ENCODE results near the gene FGF12. TPM values are rescaled to one million over a fixed set of nuclear protein-coding genes. Genes with fewer than 3 reads are reported as not detected.

FGF12 gene
- total RNA-seq, 1 experiment from 2014 or later: 0.09 TPM

DNA sequence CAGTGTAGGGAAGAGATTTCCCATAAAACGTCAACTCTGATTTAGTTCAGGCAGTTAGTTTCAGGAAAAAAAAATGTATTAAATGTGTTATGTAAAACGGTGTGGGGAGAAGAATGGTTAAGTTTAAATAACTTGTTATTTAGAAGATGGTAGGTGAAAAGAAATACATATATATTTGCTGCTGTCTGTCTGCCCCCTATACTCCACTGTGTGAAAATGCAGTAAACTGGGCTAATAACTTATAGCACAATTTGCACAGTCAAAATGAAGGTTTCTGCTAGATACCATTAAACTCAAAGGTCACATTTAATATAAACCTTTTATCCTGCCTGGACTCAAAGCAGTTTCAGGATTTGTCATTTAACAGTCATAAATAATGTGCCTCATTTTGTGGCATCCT lies 515.0 kb downstream of the FGF12 start:
- no TSS peak for BruUV-seq (replicated peaks)
- no peaks in the 10 kb centered on the region for H3K27me3 Mint-ChIP-seq (ENCODE audit: insufficient read depth, unreplicated experiment)
- DNase-seq (ENCODE audit: unreplicated experiment): no peak
- no peaks in the 10 kb centered on the region for H3K36me3 Mint-ChIP-seq (ENCODE audit: insufficient read depth, unreplicated experiment)
- TF ChIP-seq CTCF (IDR thresholded peaks at IDR 0.05; ENCODE audit: unreplicated experiment): no peak
- no peak overlapping the region for H3K27ac Mint-ChIP-seq (ENCODE audit: low read depth, unreplicated experiment)
- CTCF ChIA-PET: interaction anchor here (0.6 to 3.1 kb wide), 7 partner anchors 11 to 713 kb away, joined by 3 to 17 read pairs (median 4); no protein-coding TSS in a partner anchor
- no peak overlapping the region for H3K4me3 Mint-ChIP-seq (ENCODE audit: unreplicated experiment)
- POLR2A ChIA-PET: interaction anchor here (0.5 to 0.9 kb wide), 2 partner anchors 178 to 436 kb away, joined by 3 to 4 read pairs; no protein-coding TSS in a partner anchor
- H3K4me1 Mint-ChIP-seq (ENCODE audit: insufficient read depth, unreplicated experiment): peaks cover 4% of the 10 kb centered on the region
- intact Hi-C loops (cut with micrococcal nuclease): loop anchor here (1.0 kb wide), 1 partner anchor 795 kb away; no protein-coding TSS in a partner anchor
- no peaks in the 10 kb centered on the region for H3K9me3 Mint-ChIP-seq (ENCODE audit: unreplicated experiment)

GRCh38 chr3:192207651-192208050 lies 519.7 kb downstream of the FGF12 start:
- H3K9me3 Mint-ChIP-seq (ENCODE audit: unreplicated experiment): no peaks in the 10 kb centered on the region
- no peak overlapping the region for H3K27ac Mint-ChIP-seq (ENCODE audit: low read depth, unreplicated experiment)
- CTCF ChIA-PET: interaction anchor here (0.6 to 2.0 kb wide), 2 partner anchors 78 to 786 kb away, joined by 3 to 6 read pairs; no protein-coding TSS in a partner anchor
- no peak overlapping the region for H3K4me3 Mint-ChIP-seq (ENCODE audit: unreplicated experiment)
- peaks cover 7% of the 10 kb centered on the region for H3K4me1 Mint-ChIP-seq (ENCODE audit: insufficient read depth, unreplicated experiment)
- BruUV-seq (replicated peaks): no TSS peak
- H3K36me3 Mint-ChIP-seq (ENCODE audit: insufficient read depth, unreplicated experiment): no peaks in the 10 kb centered on the region
- intact Hi-C loops (cut with micrococcal nuclease): no loop called here
- no peaks in the 10 kb centered on the region for H3K27me3 Mint-ChIP-seq (ENCODE audit: insufficient read depth, unreplicated experiment)
- peak; percentile 22 for DNase-seq (ENCODE audit: unreplicated experiment)
- no peak for TF ChIP-seq CTCF (IDR thresholded peaks at IDR 0.05; ENCODE audit: unreplicated experiment)
- POLR2A ChIA-PET: interaction anchor here (0.7 kb wide), 1 partner anchor 925 kb away, joined by 3 read pairs; no protein-coding TSS in a partner anchor

- ChIA-PET CTCF (interaction anchor here (2.0 kb wide), 1 partner anchor 77 kb away, joined by 6 read pairs; no protein-coding TSS in a partner anchor), POLR2A (interaction anchor here (0.7 to 1.1 kb wide), 3 partner anchors 12 to 926 kb away, joined by 3 read pairs; no protein-coding TSS in a partner anchor)
- Mint-ChIP-seq H3K4me1 (ENCODE audit: insufficient read depth, unreplicated experiment) (peaks cover 7% of the 10 kb centered on the region), H3K27me3 (ENCODE audit: insufficient read depth, unreplicated experiment) (no peaks in the 10 kb centered on the region), H3K27ac (ENCODE audit: low read depth, unreplicated experiment) (no peak overlapping the region), H3K9me3 (ENCODE audit: unreplicated experiment) (no peaks in the 10 kb centered on the region), H3K36me3 (ENCODE audit: insufficient read depth, unreplicated experiment) (no peaks in the 10 kb centered on the region), H3K4me3 (ENCODE audit: unreplicated experiment) (no peak overlapping the region)
- BruUV-seq (replicated peaks): no TSS peak
- intact Hi-C loops (cut with micrococcal nuclease): no loop called here
- DNase-seq (ENCODE audit: unreplicated experiment): peak; percentile 24
- no peak for TF ChIP-seq CTCF (IDR thresholded peaks at IDR 0.05; ENCODE audit: unreplicated experiment)
These were observed 520.1 kb downstream of the FGF12 start for GRCh38 chr3:192207239-192207638.

DNA sequence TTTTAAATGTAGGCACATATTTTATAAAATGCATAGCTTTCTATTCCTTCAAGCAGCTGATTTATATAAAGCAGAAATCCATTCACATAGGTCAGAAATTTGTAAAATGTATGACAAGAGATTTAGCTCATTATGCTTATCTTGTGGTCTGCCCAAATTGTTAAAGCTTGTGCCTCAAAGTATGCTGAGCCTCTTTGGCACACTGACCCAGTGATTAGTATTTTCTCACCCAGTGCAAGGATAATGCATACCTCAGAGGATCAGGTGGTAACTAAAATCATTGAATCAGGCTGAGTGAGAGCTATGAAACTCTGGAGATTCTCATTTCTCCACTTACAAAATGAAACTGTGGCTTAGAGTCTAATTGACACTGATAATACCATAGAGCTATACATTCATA lies 533.3 kb downstream of the FGF12 start:
- H3K27me3 Mint-ChIP-seq (ENCODE audit: insufficient read depth, unreplicated experiment): no peaks in the 10 kb centered on the region
- POLR2A ChIA-PET: interaction anchor here (0.6 to 0.7 kb wide), 2 partner anchors 13 to 29 kb away, joined by 3 read pairs; no protein-coding TSS in a partner anchor
- no peaks in the 10 kb centered on the region for H3K9me3 Mint-ChIP-seq (ENCODE audit: unreplicated experiment)

More for the DNA sequence above, 533.3 kb downstream of the FGF12 start:
- no TSS peak for BruUV-seq (replicated peaks)
- CTCF ChIA-PET: interaction anchor here (0.8 kb wide), 2 partner anchors 11 to 229 kb away, joined by 3 read pairs; no protein-coding TSS in a partner anchor
- Mint-ChIP-seq H3K4me3 (ENCODE audit: unreplicated experiment) (no peak overlapping the region), H3K27ac (ENCODE audit: low read depth, unreplicated experiment) (no peak overlapping the region), H3K36me3 (ENCODE audit: insufficient read depth, unreplicated experiment) (no peaks in the 10 kb centered on the region), H3K4me1 (ENCODE audit: insufficient read depth, unreplicated experiment) (no peaks in the 10 kb centered on the region)
- intact Hi-C loops (cut with micrococcal nuclease): no loop called here
- TF ChIP-seq CTCF (IDR thresholded peaks at IDR 0.05; ENCODE audit: unreplicated experiment): no peak
- DNase-seq (ENCODE audit: unreplicated experiment): no peak

Data from MCF 10A (cell line).